DOHH2 (cell line): Measurements from ENCODE around the gene SLC6A16.

ENCODE experiments used
- H3F3A ChIP-seq: fragments of 200-600 bp; sonication (generic), shearing (Covaris generic); 2 replicates; pipeline ENCODE4 v1.6.0; 2016; ENCODE audit warnings: antibody characterized with exemption, mild to moderate bottlenecking; ENCODE audit not compliant: control insufficient read depth, insufficient read depth
- H3K27ac ChIP-seq: fragments of 200-600 bp; sonication (generic); 2 replicates; pipeline ENCODE4 v1.5.1; 2014; ENCODE audit warnings: low read depth, mild to moderate bottlenecking, low read length, moderate library complexity
- H3K27me3 ChIP-seq: fragments of 200-600 bp; sonication (generic); 2 replicates; pipeline ENCODE4 v1.6.1; 2014; ENCODE audit warnings: mild to moderate bottlenecking, low read length, mixed read lengths; ENCODE audit not compliant: control insufficient read depth
- H3K36me3 ChIP-seq: fragments of 200-600 bp; sonication (generic); 2 replicates; pipeline ENCODE4 v1.6.1; 2014; ENCODE audit warnings: mild to moderate bottlenecking, low read length, moderate library complexity, mixed read lengths; ENCODE audit not compliant: control insufficient read depth
- H3K4me1 ChIP-seq: fragments of 200-600 bp; sonication (generic); 2 replicates; pipeline ENCODE4 v1.6.1; 2014; ENCODE audit warnings: mild to moderate bottlenecking, low read length, mixed read lengths; ENCODE audit not compliant: control insufficient read depth
- H3K4me2 ChIP-seq: fragments of 200-600 bp; sonication (generic); 2 replicates; pipeline ENCODE4 v1.6.0; 2014; ENCODE audit warnings: mild to moderate bottlenecking, low read length, moderate library complexity
- H3K4me3 ChIP-seq: fragments of 200-600 bp; sonication (generic); 2 replicates; pipeline ENCODE4 v1.5.1; 2014; ENCODE audit warnings: mild to moderate bottlenecking, low read length, mixed read lengths
- H3K79me2 ChIP-seq: fragments of 200-600 bp; sonication (generic); 2 replicates; pipeline ENCODE4 v1.6.1; 2014; ENCODE audit warnings: mild to moderate bottlenecking, low read length, mixed read lengths; ENCODE audit not compliant: control insufficient read depth
- H3K9me2 ChIP-seq: fragments of 200-600 bp; sonication (generic); replicated peaks from 2 replicates; pipeline ENCODE4 v1.6.1; 2014; ENCODE audit warnings: mild to moderate bottlenecking, low read length, mixed read lengths; ENCODE audit not compliant: control insufficient read depth
- H3K9me3 ChIP-seq: fragments of 200-600 bp; sonication (generic); 2 replicates; pipeline ENCODE4 v1.6.1; 2014; ENCODE audit warnings: antibody characterized with exemption, low read length, mixed read lengths; ENCODE audit not compliant: control insufficient read depth, insufficient read depth
- H4K20me1 ChIP-seq: fragments of 200-600 bp; sonication (generic); 2 replicates; pipeline ENCODE4 v1.6.0; 2014; ENCODE audit warnings: low read depth, mild to moderate bottlenecking, antibody characterized with exemption, low read length, moderate library complexity; ENCODE audit not compliant: control insufficient read depth, insufficient read depth
- EZH2phosphoT487 ChIP-seq: fragments of 200-600 bp; sonication (generic); IDR thresholded peaks from 2 replicates; pipeline ENCODE4 v1.6.1; 2017; ENCODE audit warnings: borderline replicate concordance, mild to moderate bottlenecking, antibody characterized with exemption, low read length, moderate library complexity, mixed read lengths
- TF ChIP-seq, protein P1 (sequence below): fragments of 200-600 bp; sonication (generic); IDR thresholded peaks from one replicate; pipeline ENCODE4 v1.5.1; 2014; ENCODE audit warnings: antibody characterized with exemption, mild to moderate bottlenecking, low read depth, low read length; ENCODE audit not compliant: poor library complexity, severe bottlenecking

The SLC6A16 gene

DNA sequence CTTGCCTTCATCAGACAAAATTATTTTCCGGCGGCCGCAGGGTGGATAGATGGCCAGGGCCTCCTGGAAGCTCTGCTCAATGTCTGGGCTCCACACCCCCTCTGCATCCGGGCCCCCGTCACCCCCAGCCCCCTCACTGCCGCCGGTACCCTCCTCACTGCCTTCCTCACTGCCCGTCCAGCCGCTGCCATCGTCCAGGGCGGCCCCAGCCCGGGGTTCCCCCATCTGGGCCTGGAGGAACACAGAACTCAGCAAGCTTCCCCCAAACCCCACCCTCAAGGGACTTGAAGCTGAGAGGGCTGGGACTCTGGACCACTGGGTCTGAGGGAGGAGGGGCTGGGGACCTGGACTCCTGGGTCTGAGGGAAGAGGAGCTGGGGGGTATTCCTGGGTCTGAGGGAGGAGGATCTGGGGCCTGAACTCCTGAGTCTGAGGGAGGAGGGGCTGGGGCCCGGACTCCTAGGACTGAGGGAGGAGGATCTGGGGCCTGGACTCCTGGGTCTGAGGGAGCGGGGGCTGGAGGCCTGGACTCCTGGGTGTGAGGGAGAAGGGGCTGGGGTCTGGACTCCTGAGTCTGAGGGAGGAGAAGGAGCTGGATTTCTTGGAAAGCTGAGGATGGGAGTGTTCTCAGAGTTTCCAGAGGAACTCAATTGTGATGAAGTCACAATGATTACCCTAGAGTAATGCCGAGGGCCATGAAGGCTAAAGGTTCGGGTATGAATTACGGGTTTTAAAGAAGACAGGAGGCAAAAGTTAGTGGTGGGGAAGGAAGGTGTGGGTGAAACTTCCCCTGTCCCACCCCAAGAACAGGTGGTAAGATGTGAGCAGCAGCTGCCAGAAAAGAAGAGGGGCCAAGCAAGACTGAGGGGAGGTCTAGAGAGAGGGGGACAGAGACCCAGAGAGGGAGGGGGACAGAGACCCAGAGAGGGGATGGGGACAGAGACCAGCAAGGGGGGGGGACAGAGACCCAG, 35.1 kb upstream of the SLC6A16 start:
- Histone ChIP-seq H3F3A (peaks cover 8% of the 10 kb centered on the region), H3K9me3 (no peaks in the 10 kb centered on the region), H3K36me3 (no peaks in the 10 kb centered on the region), H3K9me2 (no peaks in the 10 kb centered on the region), H3K79me2 (no peaks in the 10 kb centered on the region), H3K4me2 (no peak overlapping the region), H3K27ac (no peak overlapping the region), H3K4me1 (peaks cover 58% of the 10 kb centered on the region), H4K20me1 (no peaks in the 10 kb centered on the region), H3K4me3 (no peak overlapping the region), H3K27me3 (peaks cover 46% of the 10 kb centered on the region)
- TF ChIP-seq EZH2phosphoT487 = no peak
- TF ChIP-seq, protein P1, sequence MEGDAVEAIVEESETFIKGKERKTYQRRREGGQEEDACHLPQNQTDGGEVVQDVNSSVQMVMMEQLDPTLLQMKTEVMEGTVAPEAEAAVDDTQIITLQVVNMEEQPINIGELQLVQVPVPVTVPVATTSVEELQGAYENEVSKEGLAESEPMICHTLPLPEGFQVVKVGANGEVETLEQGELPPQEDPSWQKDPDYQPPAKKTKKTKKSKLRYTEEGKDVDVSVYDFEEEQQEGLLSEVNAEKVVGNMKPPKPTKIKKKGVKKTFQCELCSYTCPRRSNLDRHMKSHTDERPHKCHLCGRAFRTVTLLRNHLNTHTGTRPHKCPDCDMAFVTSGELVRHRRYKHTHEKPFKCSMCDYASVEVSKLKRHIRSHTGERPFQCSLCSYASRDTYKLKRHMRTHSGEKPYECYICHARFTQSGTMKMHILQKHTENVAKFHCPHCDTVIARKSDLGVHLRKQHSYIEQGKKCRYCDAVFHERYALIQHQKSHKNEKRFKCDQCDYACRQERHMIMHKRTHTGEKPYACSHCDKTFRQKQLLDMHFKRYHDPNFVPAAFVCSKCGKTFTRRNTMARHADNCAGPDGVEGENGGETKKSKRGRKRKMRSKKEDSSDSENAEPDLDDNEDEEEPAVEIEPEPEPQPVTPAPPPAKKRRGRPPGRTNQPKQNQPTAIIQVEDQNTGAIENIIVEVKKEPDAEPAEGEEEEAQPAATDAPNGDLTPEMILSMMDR = no peak

DNA sequence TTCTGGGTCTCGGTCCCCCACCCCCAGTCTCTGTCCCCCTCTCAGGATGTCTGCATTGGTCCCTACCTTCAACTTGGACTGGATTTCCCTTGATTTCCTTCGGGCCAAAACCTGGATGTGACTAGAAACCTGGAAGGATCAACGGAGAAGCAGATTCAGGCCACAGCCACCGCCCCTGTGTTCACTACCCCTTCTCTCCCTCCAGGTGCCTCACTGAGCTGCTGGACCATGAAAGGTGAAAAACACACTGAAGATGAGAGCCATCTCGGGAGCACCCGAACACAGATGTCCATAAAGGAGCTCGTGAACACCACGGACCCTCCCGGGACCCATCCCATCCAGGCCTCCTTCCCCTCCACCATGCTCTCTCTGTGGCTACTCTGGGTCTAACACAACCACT, 32.2 kb upstream of the SLC6A16 start:
- Histone ChIP-seq H4K20me1 (no peaks in the 10 kb centered on the region), H3K4me2 (peak overlapping the region; percentile 21), H3K9me2 (no peaks in the 10 kb centered on the region), H3K9me3 (no peaks in the 10 kb centered on the region), H3K79me2 (no peaks in the 10 kb centered on the region), H3K4me1 (peaks cover 63% of the 10 kb centered on the region), H3K36me3 (no peaks in the 10 kb centered on the region), H3K27ac (no peak overlapping the region), H3K27me3 (peaks cover 29% of the 10 kb centered on the region), H3F3A (no peaks in the 10 kb centered on the region), H3K4me3 (no peak overlapping the region)
- no peak for TF ChIP-seq EZH2phosphoT487
- TF ChIP-seq, protein P1 = peak; percentile 9

DNA sequence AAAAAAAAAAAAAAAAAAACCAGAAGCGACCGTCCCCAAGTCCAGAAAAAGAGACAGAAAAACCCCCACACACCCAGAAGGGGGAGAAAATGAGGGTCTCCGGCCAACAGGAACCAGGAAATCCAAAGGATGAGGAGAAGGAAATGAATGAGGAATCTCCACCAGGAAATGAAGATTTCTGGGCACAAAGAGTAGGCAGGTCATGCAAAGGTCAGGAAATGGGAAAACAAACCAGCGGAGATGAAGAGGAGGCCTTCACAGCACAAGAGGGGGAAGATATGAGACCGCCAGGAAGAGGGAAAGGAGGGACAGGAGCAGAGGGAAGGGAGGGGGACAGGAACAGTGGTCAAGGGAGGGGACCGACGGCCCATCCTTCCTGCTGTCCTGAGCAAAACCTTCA, 31.4 kb upstream of the SLC6A16 start:
- Histone ChIP-seq H3K4me1 (peaks cover 55% of the 10 kb centered on the region), H3K27me3 (peaks cover 21% of the 10 kb centered on the region), H3K4me3 (no peak overlapping the region), H3K36me3 (no peaks in the 10 kb centered on the region), H3K9me2 (no peaks in the 10 kb centered on the region), H3K27ac (no peak overlapping the region), H3K4me2 (peak overlapping the region; percentile 21; the same call in 1 of the 2 replicates), H3F3A (no peaks in the 10 kb centered on the region), H3K9me3 (no peaks in the 10 kb centered on the region), H3K79me2 (no peaks in the 10 kb centered on the region), H4K20me1 (no peaks in the 10 kb centered on the region)
- TF ChIP-seq EZH2phosphoT487 = no peak
- TF ChIP-seq, protein P1 = no peak
